Esophagus muscularis mucosa (tissue), 4 donors: ENCODE data around the gene NRK. TPM values are rescaled to one million over a fixed set of nuclear protein-coding genes. Genes with fewer than 3 reads are reported as not detected.

ENCODE experiments used
- DNase-seq: peaks from one replicate; pipeline ENCODE4 v3.0.0-alpha.2; 2017; ENCODE audit errors: extremely low spot score
- H3K27ac ChIP-seq, 4 donors: fragments of 200-600 bp; sonication (generic); replicated peaks in 1 of 4; 1 replicate in 3 of 4; 2 replicates in 1 of 4; pipeline ENCODE4 v1.5.1; 2016 to 2019; ENCODE audit warnings: mild to moderate bottlenecking in 1 of 4
- H3K27me3 ChIP-seq, 4 donors: fragments of 200-600 bp; sonication (generic); one replicate each; pipeline versions ENCODE4 v1.5.1 to v1.6.0; 2016 to 2019
- H3K36me3 ChIP-seq, 4 donors: fragments of 200-600 bp; sonication (generic); one replicate each; pipeline ENCODE4 v1.5.1; 2016 to 2019
- H3K4me1 ChIP-seq, 4 donors: fragments of 200-600 bp; sonication (generic); one replicate each; pipeline ENCODE4 v1.5.1; 2016 to 2019
- H3K4me3 ChIP-seq, 4 donors: fragments of 200-600 bp; sonication (generic); 1 replicate in 2 of 4; 2 replicates in 2 of 4; pipeline ENCODE4 v1.5.1; 2016 to 2019; ENCODE audit warnings: mild to moderate bottlenecking in 4 of 4, moderate library complexity in 1 of 4
- H3K9me3 ChIP-seq, 4 donors: fragments of 200-600 bp; sonication (generic); 1 replicate in 3 of 4; 2 replicates in 1 of 4; pipeline ENCODE4 v1.5.1; 2016 to 2019
- EP300 ChIP-seq: sonication (generic); formaldehyde crosslinking; IDR thresholded peaks from one replicate; pipeline ENCODE4 v1.6.1; 2017; ENCODE audit warnings: antibody characterized with exemption
- POLR2A ChIP-seq: fragments of 450-650 bp; IDR thresholded peaks from one replicate; pipeline ENCODE4 v1.6.1; 2017; ENCODE audit warnings: antibody characterized with exemption, moderate library complexity, mild to moderate bottlenecking, low read depth
- POLR2AphosphoS5 ChIP-seq, 2 donors: sonication (generic); formaldehyde crosslinking; IDR thresholded peaks; one replicate each; pipeline ENCODE4 v1.6.1; 2017; ENCODE audit warnings: antibody characterized with exemption in 2 of 2
- WGBS: methylation state at CpG from one replicate; pipeline ENCODE4 v1.1.5; 2018; 5-methylcytosine and 5-hydroxymethylcytosine counted together
- intact Hi-C: fragments of 100-400 bp; cut with DNase I; formaldehyde crosslinking; loops from one replicate; pipeline ENCODE4 v1.15.1; 2023
- total RNA-seq, 4 donors: library from RNA; depleted of rRNA; stranded (reverse); fragments of >200 nt; gene quantifications; one replicate each; pipeline versions ENCODE4 v1.1.0 to v1.2.1, GENCODE V29; 2016
- TF ChIP-seq, protein P1 (sequence below), 3 experiments: fragments of 200-600 bp in 2 of 3; fragments of 450-650 bp in 1 of 3; sonication (generic) in 2 of 3; IDR thresholded peaks; one replicate each; pipeline ENCODE4 v1.5.1; 2017 to 2019; ENCODE audit warnings: antibody characterized with exemption in 3 of 3, mild to moderate bottlenecking in 2 of 3, moderate library complexity in 1 of 3

Gene NRK
- total RNA-seq, 4 donors from 2014 or later, result 2.7 to 10.8 (median 5.8) TPM

DNA sequence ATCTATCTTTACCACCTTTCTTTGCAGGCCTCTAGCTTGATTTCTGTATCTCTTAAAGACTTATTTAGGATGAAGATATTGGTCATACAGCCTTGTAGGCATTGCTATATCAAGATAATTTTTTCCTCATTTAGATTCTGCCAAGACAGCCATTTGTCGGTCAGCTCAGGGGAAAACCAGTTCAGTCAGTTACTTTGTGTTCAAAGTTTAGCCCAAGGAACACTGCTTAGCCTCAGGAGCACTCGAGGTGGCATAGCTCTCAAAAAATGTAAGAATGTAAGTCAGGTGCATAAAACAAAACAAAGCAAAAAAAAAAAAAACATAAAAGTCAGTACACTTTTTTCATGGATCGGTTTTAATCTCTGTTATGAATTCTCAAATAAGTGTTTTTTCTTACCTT, 43.4 kb downstream of the NRK start:
- no peak overlapping the region for H3K27ac ChIP-seq
- no peaks in the 10 kb centered on the region for H3K27me3 ChIP-seq
- no peak for DNase-seq
- intact Hi-C loops, result no loop called here
- no peaks in the 10 kb centered on the region for H3K9me3 ChIP-seq
- H3K4me1 ChIP-seq, result no peaks in the 10 kb centered on the region
- no peak for TF ChIP-seq POLR2AphosphoS5 (IDR thresholded peaks at IDR 0.05)
- no peak for TF ChIP-seq EP300
- TF ChIP-seq POLR2A, result no peak
- TF ChIP-seq, protein P1, sequence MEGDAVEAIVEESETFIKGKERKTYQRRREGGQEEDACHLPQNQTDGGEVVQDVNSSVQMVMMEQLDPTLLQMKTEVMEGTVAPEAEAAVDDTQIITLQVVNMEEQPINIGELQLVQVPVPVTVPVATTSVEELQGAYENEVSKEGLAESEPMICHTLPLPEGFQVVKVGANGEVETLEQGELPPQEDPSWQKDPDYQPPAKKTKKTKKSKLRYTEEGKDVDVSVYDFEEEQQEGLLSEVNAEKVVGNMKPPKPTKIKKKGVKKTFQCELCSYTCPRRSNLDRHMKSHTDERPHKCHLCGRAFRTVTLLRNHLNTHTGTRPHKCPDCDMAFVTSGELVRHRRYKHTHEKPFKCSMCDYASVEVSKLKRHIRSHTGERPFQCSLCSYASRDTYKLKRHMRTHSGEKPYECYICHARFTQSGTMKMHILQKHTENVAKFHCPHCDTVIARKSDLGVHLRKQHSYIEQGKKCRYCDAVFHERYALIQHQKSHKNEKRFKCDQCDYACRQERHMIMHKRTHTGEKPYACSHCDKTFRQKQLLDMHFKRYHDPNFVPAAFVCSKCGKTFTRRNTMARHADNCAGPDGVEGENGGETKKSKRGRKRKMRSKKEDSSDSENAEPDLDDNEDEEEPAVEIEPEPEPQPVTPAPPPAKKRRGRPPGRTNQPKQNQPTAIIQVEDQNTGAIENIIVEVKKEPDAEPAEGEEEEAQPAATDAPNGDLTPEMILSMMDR (IDR thresholded peaks at IDR 0.05), result no peak
- H3K36me3 ChIP-seq, result no peaks in the 10 kb centered on the region
- WGBS, result 60% methylated on average over 3 of the region's 3 CpGs
- no peak overlapping the region for H3K4me3 ChIP-seq

DNA sequence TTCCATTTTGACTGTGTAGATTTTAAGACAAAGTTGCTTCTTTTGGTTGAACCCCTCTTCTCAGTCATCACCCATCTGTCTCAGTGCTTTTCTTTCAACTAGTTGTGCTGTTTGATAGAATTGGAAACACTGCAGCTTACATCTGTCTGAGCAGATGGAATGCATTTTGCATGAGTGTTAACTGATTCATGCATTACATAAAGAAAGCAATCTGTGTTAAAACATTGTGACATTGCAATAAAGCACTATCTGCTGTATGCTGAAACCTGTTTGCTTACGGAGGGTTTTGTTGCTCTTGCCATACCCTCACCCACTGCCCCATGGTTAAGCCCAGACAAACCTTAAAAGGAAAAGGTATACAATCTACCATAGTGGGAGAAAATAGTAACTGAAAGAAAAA, 47.4 kb downstream of the NRK start:
- Histone ChIP-seq H3K4me1 (no peaks in the 10 kb centered on the region), H3K27ac (no peak overlapping the region), H3K36me3 (no peaks in the 10 kb centered on the region), H3K4me3 (no peak overlapping the region), H3K9me3 (no peaks in the 10 kb centered on the region), H3K27me3 (no peaks in the 10 kb centered on the region)
- WGBS, result 75% methylated on average over 1 of the region's 1 CpG
- DNase-seq, result no peak
- TF ChIP-seq POLR2AphosphoS5 (IDR thresholded peaks at IDR 0.05) (no peak), POLR2A (no peak), EP300 (no peak)
- TF ChIP-seq, protein P1 (IDR thresholded peaks at IDR 0.05), result no peak
- intact Hi-C loops, result no loop called here

DNA sequence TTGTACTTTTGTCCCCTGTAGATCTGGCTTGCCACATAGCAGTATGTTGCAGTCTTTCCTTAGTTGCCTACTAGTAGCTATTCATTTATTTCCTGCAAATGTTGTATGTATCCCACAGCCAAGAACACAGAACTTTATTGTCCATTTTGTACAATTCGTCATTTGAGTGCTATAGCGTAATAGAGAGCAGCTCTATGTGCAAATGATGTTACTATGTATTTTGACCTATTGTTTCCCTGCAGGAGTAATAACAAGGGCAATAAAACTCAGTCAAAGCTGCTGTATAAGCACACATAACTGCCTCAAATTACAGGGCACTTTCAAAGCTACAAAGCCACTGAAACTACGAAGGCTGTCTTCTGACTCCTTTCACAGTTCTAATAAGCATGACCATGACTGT, 48.1 kb downstream of the NRK start:
- Histone ChIP-seq H3K9me3 (no peaks in the 10 kb centered on the region), H3K4me3 (no peak overlapping the region), H3K27me3 (no peaks in the 10 kb centered on the region), H3K27ac (no peak overlapping the region), H3K36me3 (no peaks in the 10 kb centered on the region), H3K4me1 (no peaks in the 10 kb centered on the region)
- TF ChIP-seq POLR2AphosphoS5 (IDR thresholded peaks at IDR 0.05) (no peak), POLR2A (no peak), EP300 (no peak)
- TF ChIP-seq, protein P1 (IDR thresholded peaks at IDR 0.05), result no peak
- intact Hi-C loops, result no loop called here
- DNase-seq, result no peak
- 73% methylated on average over 3 of the region's 3 CpGs for WGBS

DNA sequence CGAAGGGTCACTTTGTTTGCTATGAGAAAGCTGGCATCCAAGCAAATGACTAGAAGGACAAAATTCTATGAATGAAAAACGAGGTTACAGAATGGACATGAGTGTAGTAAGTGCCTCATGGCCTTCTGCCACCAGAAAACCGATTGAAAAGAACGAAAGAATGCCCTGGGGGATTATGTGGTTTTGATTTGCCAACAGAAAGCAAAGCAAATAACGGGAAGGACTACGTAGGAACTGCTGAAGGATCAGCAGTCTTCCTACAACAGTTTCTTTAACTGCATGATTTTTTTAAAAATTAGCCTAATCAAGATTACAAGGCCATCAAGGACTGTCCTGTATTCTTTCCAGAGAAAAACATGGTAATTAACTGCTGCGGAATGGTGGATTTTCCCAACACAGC, 50.6 kb downstream of the NRK start:
- WGBS, result 52% methylated on average over 7 of the region's 7 CpGs
- Histone ChIP-seq H3K4me3 (no peak overlapping the region), H3K9me3 (no peaks in the 10 kb centered on the region), H3K27ac (no peak overlapping the region), H3K4me1 (no peaks in the 10 kb centered on the region), H3K36me3 (no peaks in the 10 kb centered on the region), H3K27me3 (no peaks in the 10 kb centered on the region)
- TF ChIP-seq POLR2AphosphoS5 (IDR thresholded peaks at IDR 0.05), result no peak
- TF ChIP-seq, protein P1 (IDR thresholded peaks at IDR 0.05), result no peak
- TF ChIP-seq POLR2A, result no peak
- no peak for DNase-seq
- intact Hi-C loops, result no loop called here

DNA sequence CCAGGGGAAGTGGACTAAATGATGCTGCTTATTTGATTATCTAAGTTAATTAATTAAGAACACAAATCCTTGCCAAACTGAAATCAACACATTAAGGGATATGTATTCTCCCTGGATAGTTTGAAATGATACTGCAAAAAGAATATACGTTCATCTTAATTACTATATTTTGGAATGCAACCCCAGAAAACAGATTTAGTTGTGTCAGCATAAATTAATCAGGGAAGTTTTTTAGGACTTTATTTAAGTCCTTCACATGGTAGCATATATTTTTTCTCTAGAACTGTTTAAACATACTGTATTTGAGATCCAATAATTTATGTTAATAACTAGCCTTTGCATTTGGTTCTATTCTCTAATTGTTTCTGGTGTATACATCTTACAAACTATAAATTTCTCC, 52.5 kb downstream of the NRK start:
- Histone ChIP-seq H3K4me3 (no peak overlapping the region), H3K9me3 (no peaks in the 10 kb centered on the region), H3K36me3 (no peaks in the 10 kb centered on the region), H3K27ac (no peak overlapping the region), H3K4me1 (no peaks in the 10 kb centered on the region), H3K27me3 (no peaks in the 10 kb centered on the region)
- DNase-seq, result no peak
- intact Hi-C loops, result no loop called here
- whole genome bisulfite sequencing, result 79% methylated on average over 1 of the region's 1 CpG
- TF ChIP-seq, protein P1 (IDR thresholded peaks at IDR 0.05), result no peak
- TF ChIP-seq POLR2AphosphoS5 (IDR thresholded peaks at IDR 0.05), result no peak
- no peak for TF ChIP-seq EP300
- TF ChIP-seq POLR2A, result no peak
